ENCODE data around the gene CHL1.

- TF ChIP-seq CTCF (IDR thresholded peaks at IDR 0.05), result no peak
- TF ChIP-seq POLR2AphosphoS5 (IDR thresholded peaks at IDR 0.05), result no peak
These were observed 101.0 kb downstream of the CHL1 start for GRCh38 chr3:297585-297984.

All from stomach (tissue), 4 donors.